ENCODE results near the gene TGFA.

TGFA gene

GRCh38 chr2:70553584-70554337 lies at the start of gene TGFA:
Gene TGFA (minus strand): TSS chr2:70553826. CDS start chr2:70553767, 59 bp downstream.
- DNase-seq = peak in 47 of 51 donors; percentile 25 to 93 (median 76)

GRCh38 chr2:70603066-70603465 lies 49.4 kb upstream of the TGFA start:
- no peak for DNase-seq

GRCh38 chr2:70598197-70598596 lies 44.6 kb upstream of the TGFA start:
- no peak for DNase-seq

GRCh38 chr2:70596739-70597138 lies 43.1 kb upstream of the TGFA start:
- DNase-seq = peak in 1 of 51 donors; percentile 2

GRCh38 chr2:70596293-70596692 lies 42.7 kb upstream of the TGFA start:
- DNase-seq = no peak

GRCh38 chr2:70583091-70583490 lies 29.5 kb upstream of the TGFA start:
- DNase-seq = no peak

GRCh38 chr2:70580352-70580751 lies 26.7 kb upstream of the TGFA start:
- no peak for DNase-seq

GRCh38 chr2:70574618-70575017 lies 21.0 kb upstream of the TGFA start:
- DNase-seq = no peak

- DNase-seq = no peak
These were observed 20.5 kb upstream of the TGFA start for GRCh38 chr2:70574109-70574508.

GRCh38 chr2:70570041-70570661 lies 16.5 kb upstream of the TGFA start:
- DNase-seq = no peak

GRCh38 chr2:70569559-70569958 lies 15.9 kb upstream of the TGFA start:
- no peak for DNase-seq

- DNase-seq = no peak
These were observed 13.3 kb upstream of the TGFA start for GRCh38 chr2:70566906-70567305.

GRCh38 chr2:70566464-70566863 lies 12.8 kb upstream of the TGFA start:
- no peak for DNase-seq

GRCh38 chr2:70565039-70565731 lies 11.6 kb upstream of the TGFA start:
- peak in 36 of 51 donors; percentile 17 to 90 (median 68) for DNase-seq

GRCh38 chr2:70561893-70562292 lies 8.3 kb upstream of the TGFA start:
- DNase-seq = no peak

- no peak for DNase-seq
These were observed 6.8 kb upstream of the TGFA start for GRCh38 chr2:70560442-70560841.

GRCh38 chr2:70560040-70560439 lies 6.4 kb upstream of the TGFA start:
- DNase-seq = no peak

GRCh38 chr2:70558195-70558808 lies 4.7 kb upstream of the TGFA start:
- no peak for DNase-seq

GRCh38 chr2:70557171-70557838 lies 3.7 kb upstream of the TGFA start:
- peak in 21 of 51 donors; percentile 3 to 62 (median 34) for DNase-seq

- no peak for DNase-seq
These were observed 3.0 kb upstream of the TGFA start for GRCh38 chr2:70556608-70557007.

GRCh38 chr2:70554338-70554892 lies 789 bp upstream of the TGFA start:
- DNase-seq = no peak

GRCh38 chr2:70553334-70553583 lies 367 bp downstream of the TGFA start:
- DNase-seq = peak in 5 of 51 donors; percentile 41 to 72 (median 53)

All from hypothalamus (tissue), 51 donors.